ENCODE results near the gene RAB3C.
"Not testable (repeated sequence)": the region's sequence is repeated elsewhere in the genome, so short reads cannot be mapped to it uniquely, and the experiment has no call there.

Gene RAB3C, protein sequence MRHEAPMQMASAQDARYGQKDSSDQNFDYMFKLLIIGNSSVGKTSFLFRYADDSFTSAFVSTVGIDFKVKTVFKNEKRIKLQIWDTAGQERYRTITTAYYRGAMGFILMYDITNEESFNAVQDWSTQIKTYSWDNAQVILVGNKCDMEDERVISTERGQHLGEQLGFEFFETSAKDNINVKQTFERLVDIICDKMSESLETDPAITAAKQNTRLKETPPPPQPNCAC

DNA sequence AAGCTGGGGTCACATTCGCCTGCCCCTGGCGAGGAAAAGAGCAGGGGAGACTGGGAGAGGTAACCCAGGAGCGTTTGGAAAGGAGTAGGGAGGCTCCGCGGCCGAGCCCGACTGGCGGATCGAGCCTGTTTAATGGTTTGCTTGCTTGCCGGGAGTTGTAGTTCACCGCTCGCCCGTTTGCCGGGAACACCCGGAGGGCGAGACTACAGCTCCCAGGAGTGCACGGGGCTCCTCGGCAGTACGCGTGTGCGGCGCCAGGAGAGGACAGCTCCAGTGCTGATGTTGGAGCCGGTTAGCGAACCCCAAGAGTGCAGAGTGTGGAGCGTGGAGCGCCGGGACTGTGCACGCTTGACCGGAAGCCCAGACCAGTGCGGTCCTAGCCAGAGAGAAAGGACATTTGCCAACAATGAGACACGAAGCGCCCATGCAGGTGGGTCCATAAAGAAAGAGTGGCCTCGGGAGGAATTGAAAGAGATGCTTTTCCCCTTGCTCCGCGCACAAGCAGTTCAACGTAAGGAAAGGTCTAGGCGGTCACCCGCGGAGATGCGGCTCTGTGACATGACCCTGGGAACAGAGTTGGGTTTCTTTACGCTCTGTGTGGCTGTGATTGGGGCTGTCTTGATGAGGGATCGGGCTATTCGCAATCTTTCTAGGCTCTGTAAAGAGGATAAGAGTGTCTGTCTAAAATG, at the start of gene RAB3C:
Gene RAB3C, plus strand, starts transcription at position 273 of the 689 bp plus-strand sequence. Its CDS starts 134 bp downstream, at position 407.
- peak; percentile 30 for DNase-seq (ENCODE audit: low read depth)

DNA sequence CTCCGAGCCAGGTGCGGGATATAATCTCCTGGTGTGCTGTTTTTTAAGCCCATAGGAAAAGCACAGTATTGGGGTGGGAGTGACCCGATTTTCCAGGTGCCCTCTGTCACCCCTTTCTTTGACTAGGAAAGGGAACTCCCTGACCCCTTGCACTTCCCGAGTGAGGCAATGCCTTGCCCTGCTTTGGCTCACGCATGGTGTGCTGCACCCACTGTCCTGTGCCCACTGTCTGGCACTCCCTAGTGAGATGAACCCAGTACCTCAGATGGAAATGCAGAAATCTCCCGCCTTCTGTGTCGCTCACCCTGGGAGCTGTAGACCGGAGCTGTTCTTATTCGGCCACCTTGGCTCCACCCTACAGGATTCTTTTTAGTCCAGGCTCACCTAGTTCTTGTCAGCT, 40.9 kb upstream of the RAB3C start:
- not testable (repeated sequence) for DNase-seq (ENCODE audit: low read depth)

DNA sequence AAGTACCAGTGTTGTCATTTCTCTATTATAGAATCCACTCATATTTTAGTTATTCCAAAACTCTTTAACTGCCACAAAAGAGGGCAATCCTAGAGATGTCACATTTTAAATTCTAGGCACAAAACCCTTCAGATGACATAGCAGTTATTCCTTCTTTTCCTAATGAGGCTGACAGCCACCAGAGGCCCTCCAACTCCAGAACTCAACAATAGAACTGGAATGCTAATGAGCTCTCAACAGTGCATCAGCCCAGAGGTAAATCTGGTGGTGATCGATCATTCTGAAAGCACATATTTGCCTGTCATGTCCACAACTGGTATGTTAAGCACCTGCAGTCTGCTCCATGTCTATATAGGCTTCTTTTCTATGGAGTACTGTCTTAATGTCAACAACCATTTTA, 40.2 kb upstream of the RAB3C start:
- DNase-seq (ENCODE audit: low read depth), result no peak

DNA sequence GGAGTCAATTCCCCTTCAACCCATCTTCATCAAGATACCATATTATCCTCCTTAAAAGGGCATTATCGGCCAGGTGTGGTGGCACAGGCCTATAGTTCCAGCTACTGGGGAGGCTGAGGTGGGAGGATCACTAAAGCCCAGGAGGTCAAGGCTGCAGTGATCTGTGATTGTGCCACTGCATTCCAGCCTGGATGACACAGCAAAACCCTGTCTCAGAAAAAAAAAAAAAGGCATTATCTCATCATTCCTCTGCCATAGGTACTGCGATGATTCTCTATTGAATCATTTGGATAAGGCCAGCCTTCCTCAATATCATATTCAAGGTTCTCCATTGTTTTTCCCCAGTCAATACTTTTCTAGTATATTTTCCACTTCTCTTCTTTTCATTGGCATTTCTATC, 39.2 kb upstream of the RAB3C start:
- DNase-seq (ENCODE audit: low read depth), result no peak

DNA sequence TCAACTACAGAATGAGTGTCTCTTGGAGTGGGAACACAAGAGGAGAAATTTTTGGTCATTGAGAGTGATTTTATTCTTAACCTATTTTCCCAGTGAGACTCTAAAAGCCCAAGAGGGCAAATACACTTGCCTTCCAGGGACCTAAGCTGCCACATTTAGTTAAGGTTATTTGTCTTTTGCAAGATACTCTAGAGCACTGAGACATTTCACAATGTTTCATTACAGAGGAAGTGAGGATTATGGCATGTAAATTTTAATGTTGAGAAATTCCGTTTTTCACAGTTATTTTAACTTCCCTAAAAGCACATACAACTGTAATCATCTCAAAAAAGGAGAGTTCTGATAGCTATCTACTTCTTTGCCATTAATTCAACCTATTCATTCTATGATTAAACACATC, 38.7 kb upstream of the RAB3C start:
- DNase-seq (ENCODE audit: low read depth), result no peak

DNA sequence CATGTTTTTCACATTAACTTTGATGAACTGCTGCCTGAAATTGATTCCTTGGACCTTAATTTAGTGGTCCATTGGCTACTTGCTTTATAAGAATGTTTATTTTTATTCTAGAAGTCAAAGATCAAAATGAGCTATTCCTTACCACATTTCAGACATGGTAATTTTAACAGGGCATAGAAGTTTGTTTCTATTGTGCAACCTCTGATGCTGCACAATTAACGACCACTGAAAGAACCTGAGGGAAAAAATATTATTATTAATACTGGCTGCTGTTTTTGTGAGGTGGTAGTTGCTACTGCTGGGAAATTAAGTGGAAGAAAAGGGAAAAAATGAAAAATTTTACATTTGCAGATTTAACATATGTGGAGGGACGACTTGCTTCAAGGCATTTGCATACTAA, 37.9 kb upstream of the RAB3C start:
- DNase-seq (ENCODE audit: low read depth), result no peak

DNA sequence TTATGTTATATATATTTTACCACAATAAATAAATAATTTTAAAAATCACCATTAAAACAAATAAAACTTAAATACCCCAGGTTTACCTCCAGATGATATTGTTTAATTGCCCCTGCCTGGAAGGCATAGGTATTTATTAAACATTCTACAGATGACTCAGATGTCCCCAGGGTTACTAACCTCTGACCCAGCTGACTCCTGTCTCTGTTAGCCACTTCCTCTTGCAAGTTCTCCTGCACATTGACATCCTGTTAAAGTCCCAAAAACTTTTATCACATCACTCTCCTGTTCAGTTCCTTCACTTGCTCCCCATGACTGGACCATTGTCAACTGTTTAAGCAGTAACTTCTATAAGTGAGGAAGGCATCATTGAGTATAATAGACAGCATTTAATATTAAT, 37.0 kb upstream of the RAB3C start:
- no peak for DNase-seq (ENCODE audit: low read depth)

DNA sequence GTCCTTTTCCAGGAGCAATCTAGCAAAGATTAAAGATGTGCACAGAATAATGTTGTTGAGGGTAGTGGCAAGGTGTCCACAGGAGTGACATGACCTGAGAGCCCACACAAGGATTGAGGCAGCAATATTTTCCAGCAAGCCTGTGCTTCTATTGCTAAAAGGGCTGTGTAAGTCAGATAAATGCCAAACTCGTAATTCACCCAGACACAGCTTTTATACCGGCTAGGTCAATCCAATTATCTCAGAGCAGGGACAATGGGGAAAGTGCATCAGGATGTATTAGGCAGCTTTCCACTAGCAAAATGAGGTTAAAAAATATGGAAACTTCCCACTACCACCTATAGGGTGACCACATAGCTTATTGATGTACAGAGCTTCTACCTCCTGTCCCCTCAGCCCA, 34.8 kb upstream of the RAB3C start:
- DNase-seq (ENCODE audit: low read depth), result no peak

DNA sequence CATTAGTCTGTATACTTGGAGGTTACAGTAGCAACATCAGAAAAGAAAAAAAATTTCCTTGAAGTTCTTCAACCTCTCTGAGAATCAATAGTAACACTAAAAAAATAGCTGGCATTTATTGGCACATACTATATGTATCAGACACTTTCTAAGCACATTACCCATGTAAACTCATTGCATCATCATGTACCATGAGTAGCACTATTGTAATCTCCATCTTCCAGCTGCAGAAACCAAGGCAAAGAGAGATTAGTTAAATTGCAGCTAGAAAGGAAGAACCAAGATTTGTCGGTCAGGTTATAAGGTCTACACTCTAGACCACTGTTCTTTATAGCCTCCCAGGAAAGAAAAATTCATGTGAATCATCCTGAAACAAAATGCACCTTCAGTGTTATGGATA, 31.4 kb upstream of the RAB3C start:
- DNase-seq (ENCODE audit: low read depth), result no peak

DNA sequence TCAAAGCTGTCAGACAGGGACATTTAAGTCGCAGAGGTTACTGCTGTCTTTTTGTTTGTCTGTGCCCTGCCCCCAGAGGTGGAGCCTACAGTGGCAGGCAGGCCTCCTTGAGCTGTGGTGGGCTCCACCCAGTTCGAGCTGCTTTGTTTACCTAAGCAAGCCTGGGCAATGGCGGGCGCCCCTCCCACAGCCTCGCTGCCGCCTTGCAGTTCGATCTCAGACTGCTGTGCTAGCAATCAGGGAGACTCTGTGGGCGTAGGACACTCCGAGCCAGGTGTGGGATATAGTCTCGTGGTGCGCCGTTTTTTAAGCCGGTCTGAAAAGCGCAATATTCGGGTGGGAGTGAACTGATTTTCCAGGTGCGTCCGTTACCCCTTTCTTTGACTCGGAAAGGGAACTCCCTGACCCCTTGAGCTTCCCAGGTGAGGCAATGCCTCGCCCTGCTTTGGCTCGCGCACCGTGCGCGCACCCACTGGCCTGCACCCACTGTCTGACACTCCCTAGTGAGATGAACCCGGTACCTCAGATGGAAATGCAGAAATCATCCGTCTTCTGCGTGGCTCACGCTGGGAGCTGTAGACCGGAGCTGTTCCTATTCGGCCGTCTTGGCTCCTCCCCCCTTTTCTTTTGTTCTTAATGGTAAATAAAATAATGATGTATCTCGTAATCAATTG, 25.1 kb upstream of the RAB3C start:
- DNase-seq (ENCODE audit: low read depth), result not testable (repeated sequence)

DNA sequence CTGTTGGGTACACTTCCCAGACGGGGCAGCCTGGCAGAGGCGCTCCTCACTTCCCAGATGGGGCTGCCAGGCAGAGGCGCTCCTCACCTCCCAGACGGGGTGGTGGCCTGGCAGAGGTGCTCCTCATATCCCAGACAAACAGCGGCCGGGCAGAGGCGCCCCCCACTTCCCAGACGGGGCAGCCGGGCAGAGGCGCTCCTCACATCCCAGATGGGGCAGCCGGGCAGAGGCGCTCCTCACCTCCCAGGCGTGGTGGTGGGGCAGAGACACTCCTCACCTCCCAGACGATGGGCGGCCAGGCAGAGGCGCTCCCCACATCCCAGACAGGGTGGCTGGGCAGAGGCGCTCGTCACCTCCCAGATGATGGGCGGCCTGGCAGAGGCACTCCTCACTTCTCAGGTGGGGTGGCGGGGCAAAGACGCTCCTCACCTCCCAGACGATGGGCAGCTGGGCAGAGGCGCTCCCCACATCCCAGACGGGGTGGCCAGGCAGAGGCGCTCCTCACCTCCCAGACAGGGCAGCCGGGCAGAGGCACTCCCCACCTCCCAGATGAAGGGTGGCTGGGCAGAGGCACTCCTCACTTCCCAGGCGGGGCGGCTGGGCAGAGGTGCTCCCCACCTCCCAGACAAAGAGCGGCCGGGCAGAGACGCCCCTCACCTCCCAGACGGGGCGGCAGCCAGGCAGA, 19.7 kb upstream of the RAB3C start:
- DNase-seq (ENCODE audit: low read depth), result not testable (repeated sequence)

DNA sequence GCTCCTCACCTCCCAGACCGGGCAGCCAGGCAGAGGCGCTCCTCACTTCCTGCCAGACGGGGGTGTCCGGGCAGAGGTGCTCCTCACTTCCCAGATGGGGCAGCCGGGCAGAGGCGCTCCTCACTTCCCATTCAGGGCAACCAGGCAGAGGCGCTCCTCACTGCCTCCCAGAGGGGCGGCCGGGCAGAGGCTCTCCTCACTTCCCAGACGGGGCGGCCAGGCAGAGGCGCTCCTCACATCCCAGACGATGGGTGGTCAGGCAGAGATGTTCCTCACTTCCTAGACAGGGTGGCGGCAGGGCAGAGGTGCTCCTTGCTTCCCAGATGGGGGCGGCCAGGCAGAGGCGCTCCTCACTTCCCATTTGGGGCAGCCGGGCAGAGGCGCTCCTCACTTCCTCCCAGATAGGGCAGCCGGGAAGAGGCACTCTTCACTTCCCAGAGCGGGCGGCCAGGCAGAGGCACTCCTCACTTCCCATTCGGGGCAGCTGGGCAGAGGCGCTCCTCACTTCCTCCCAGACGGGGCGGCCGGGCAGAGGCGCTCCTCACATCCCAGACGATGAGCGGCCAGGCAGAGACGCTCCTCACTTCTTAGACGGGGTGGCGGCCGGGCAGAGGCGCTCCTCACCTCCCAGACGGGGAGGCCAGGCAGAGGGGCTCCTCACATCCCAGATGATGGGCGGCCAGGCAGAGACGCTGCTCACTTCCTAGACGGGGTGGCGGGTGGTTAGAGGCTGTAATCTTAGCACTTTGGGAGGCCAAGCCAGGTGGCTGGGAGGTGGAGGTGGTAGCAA, 18.6 kb upstream of the RAB3C start:
- DNase-seq (ENCODE audit: low read depth), result not testable (repeated sequence)

DNA sequence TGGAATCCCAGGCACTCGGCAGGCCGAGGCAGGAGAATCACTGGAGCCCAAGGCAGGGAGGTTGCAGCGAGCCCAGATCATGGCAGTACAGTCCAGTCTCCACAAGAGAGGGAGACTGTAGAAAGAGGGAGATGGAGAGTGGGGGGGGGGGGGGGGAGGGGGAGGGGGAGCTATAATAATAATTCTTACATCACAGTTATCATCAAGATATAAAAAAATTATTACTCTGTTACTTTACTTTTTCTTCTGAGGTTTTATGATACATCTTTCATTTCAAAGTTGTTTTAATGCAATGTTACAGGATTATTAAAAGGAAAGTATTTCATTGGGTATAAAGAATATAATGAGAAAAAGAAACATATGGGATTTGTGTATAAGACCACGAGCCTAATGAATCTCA, 17.8 kb upstream of the RAB3C start:
- DNase-seq (ENCODE audit: low read depth), result no peak

DNA sequence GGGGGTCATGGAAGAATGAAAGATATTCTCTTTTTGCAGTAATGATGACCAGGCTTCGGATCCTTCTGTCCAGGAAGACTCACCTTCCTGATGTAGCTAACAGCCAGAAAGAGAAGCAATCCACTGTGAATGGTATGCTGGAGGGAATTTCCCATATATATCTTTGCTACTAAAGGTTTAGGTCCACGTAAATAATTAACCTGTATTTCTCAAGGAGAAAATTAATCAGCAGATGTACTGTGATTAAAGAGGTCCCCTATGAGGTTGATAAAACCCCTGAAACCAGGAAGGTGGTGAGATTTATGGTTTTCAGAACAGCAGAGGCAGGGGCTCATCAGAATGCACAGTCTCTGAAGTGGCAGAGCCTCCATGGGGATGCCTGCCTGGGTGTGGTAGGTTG, 11.4 kb upstream of the RAB3C start:
- no peak for DNase-seq (ENCODE audit: low read depth)

DNA sequence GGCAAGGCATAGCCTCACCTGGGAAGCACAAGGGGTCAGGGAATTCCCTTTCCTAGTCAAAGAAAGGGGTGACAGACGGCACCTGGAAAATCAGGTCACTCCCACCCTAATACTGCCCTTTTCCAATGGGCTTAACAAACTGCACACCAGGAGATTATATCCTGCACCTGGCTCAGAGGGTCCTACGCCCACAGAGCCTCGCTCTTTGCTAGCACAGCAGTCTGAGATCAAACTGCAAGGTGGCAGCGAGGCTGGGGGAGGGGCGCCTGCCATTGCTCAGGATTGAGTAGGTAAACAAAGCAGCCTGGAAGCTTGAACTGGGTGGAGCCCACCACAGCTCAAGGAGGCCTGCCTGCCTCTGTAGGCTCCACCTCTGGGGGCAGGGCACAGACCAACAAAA, 9.9 kb upstream of the RAB3C start:
- not testable (repeated sequence) for DNase-seq (ENCODE audit: low read depth)

DNA sequence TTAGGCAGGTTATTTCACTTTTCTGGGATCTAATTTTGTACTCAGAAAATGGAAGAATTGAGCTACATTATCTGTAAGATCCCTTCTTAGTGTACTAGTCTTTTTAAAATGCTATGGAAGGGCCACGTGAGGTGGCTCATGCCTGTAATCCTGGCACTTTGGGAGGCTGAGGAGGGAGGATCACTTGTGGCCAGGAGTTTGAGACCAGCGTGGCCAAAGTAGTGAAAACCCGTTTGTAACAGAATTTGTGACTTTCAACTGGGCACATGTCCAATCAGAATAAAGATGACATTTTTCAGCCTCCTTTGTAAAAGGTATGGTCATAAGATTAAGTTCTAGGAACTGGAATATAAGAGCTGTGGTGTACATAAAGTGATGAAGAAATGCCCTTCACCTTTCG, 3.1 kb upstream of the RAB3C start:
- no peak for DNase-seq (ENCODE audit: low read depth)

DNA sequence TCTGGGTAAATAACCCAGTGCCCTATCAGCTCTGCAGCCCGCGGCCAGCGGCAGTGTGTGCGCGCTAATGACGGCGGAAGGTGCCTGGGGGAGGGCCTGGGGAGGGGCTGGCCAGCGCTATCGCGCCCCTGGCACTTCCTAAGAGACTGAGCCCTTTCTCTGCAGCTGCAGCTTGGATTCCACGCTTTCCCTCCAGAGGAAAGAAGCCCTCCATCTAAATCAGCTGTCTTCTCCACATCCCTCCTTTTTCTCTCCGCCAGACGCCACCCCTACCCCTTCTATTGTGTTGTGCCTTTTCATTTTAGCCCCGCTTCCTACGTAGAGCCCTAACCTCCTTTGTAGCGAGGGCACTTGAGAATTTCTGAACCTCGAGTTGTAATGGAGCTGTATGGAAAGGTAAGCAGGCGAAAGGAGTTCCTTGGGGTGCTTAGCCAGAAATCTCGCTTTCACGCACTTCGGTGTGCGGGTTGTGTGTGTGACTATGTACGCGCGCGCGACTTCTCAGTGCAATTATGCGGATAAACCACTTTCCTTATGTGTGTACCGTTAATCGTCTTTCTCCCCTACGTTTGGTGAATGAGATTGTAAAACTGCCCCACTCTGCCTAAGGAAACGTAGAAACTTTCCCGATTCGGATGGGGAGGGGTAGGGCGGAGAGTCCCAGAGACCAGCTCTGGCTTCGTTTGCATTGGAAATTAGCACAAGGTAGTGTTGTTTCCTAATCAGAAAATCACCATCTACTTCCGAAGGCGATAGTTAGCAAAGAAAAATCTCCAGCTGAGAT, 664 bp upstream of the RAB3C start:
- no peak for DNase-seq (ENCODE audit: low read depth)

DNA sequence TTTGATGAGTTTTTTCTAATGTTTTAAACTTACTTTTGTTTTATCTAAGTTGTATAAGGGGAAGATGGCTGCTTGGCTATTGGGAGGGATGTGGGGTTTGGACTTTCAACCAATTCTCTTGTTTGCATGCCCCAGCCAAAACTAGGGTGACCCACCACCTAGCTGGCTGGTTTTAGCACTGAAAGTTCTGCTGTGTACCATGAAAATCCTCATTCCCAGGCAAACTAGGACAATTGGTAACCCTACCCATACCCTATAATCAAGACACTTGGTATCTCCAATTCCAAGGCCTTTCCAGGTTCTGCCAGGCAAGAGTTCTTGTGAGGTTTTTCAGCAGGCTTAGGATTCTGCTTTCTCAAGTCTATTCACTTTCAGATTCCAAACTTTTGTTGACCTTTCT, 13.1 kb downstream of the RAB3C start:
- DNase-seq (ENCODE audit: low read depth), result no peak

DNA sequence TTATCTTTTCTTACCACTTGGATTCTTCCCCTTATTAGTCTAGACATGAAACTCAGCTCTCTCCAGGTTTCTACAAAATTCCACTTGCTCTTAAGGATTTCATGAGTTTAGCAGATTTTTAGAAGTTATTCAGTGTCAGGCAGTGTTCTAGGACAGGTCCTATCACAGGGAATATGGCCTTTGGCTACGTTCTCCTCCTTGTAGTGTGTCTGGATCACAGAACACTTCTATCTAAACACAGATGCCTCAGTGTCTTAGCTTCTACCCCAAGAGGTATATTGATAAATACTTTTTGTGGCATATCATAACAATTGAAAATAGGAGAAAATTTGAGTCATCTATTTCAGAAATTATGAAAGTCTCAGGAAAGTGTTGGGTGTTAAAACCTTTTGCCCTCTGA, 15.6 kb downstream of the RAB3C start:
- DNase-seq (ENCODE audit: low read depth), result no peak

DNA sequence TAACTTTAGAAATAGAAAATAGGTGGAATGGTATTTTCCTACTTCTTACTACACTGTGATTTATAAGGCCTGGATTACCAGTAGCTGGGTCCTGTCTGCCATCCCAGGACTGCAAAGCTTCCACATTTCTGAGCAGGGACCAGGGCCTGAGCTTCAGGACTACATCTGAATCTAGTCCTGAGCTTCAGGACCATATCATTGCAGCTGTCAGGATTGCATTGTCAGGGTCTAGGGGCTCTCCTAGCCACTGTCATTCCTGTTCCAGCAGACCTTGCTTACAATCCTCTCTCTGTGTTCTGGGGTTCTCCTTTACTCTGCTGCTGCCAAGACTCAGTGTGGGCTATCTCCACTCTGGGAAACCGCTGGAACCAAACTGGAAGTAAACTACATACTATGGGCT, 16.3 kb downstream of the RAB3C start:
- no peak for DNase-seq (ENCODE audit: low read depth)

DNA sequence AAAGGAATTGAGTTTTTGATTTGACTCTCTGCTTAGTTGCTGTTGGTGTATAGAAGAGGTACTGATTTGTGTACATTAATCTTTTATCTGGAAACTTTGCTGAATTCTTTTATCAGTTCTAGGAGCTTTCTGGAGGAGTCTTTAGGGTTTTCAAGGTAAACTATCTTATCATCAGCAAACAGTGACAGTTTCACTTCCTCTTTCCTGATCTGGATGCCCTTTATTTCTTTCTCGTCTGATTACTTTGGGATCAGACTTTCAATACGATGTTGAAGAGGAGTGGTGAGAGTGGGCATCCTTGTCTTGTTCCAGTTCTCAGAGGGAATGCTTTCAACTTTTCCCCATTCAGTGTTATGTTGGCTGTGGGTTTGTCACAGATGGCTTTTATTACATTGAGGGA, 17.7 kb downstream of the RAB3C start:
- DNase-seq (ENCODE audit: low read depth), result not testable (repeated sequence)

Measured in stimulated activated CD8-positive, alpha-beta memory T cell treated with anti-CD3 and anti-CD28 coated beads, Interleukin-4, amount 100 ng/mL, for 24 hours (primary cell).